HepG2 (cell line): ENCODE measurements around the gene VAV2. TPM values are rescaled to one million over a fixed set of nuclear protein-coding genes. Genes with fewer than 3 reads are reported as not detected.

Source experiments
- BRCA1 ChIP-seq: sonication (generic); formaldehyde crosslinking; IDR thresholded peaks from 2 replicates; pipeline ENCODE4 v1.4.0; 2020; ENCODE audit warnings: missing genetic modification reagents
- KLF12 ChIP-seq: sonication (generic); formaldehyde crosslinking; IDR thresholded peaks from 2 replicates; pipeline ENCODE4 v1.4.0; 2020; ENCODE audit warnings: missing genetic modification reagents, borderline replicate concordance
- MIXL1 ChIP-seq: IDR thresholded peaks from 2 replicates; pipeline ENCODE4 v1.6.1; 2016
- MXD4 ChIP-seq: IDR thresholded peaks from 2 replicates; pipeline ENCODE4 v1.6.1; 2016; ENCODE audit warnings: mild to moderate bottlenecking, missing biosample characterization, missing genetic modification reagents
- NCOA1 ChIP-seq: sonication (generic); formaldehyde crosslinking; IDR thresholded peaks from 2 replicates; pipeline ENCODE4 v1.9.0; 2021; ENCODE audit warnings: missing genetic modification reagents
- NFKB2 ChIP-seq: sonication (generic); formaldehyde crosslinking; IDR thresholded peaks from 2 replicates; pipeline ENCODE4 v1.4.0; 2020; ENCODE audit warnings: missing genetic modification reagents, borderline replicate concordance
- RXRA ChIP-seq: sonication (generic); formaldehyde crosslinking; IDR thresholded peaks from 2 replicates; pipeline ENCODE4 v1.5.1; 2020; ENCODE audit warnings: missing genetic modification reagents
- THYN1 ChIP-seq: sonication (generic); formaldehyde crosslinking; IDR thresholded peaks from 2 replicates; pipeline ENCODE4 v1.8.1; 2023; ENCODE audit warnings: low read depth, mild to moderate bottlenecking, moderate library complexity, missing genetic modification reagents, borderline replicate concordance
- ZFP36L1 ChIP-seq: sonication (generic); formaldehyde crosslinking; IDR thresholded peaks from 2 replicates; pipeline ENCODE4 v1.8.0; 2022; ENCODE audit warnings: mild to moderate bottlenecking, missing genetic modification reagents, moderate library complexity
- ZNF230 ChIP-seq: sonication (generic); formaldehyde crosslinking; IDR thresholded peaks from 2 replicates; pipeline ENCODE4 v1.4.0; 2020; ENCODE audit warnings: mild to moderate bottlenecking, missing genetic modification reagents
- polyA plus RNA-seq, 8 experiments: library from polyadenylated mRNA; depleted of rRNA in 3 of 8; stranded (reverse) in 7 of 8; unstranded in 1 of 8; fragments of >200 nt; fragmentation: Illumina TruSeq in 4 of 8; extraction: Trizol in 4 of 8; gene quantifications; 2 replicates each; pipeline versions ENCODE4 v1.2.1 to v1.2.3, GENCODE V29; 2011 to 2016; ENCODE audit warnings: low read depth in 4 of 8, missing spikeins in 1 of 8, mixed read lengths in 1 of 8; ENCODE audit not compliant: insufficient read depth in 1 of 8
- total RNA-seq, 5 experiments: library from RNA; depleted of rRNA; stranded (reverse); fragments of >200 nt; fragmentation: Illumina TruSeq; extraction: Trizol; gene quantifications; 2 replicates each; pipeline ENCODE4 v1.2.3, GENCODE V29; 2016; ENCODE audit warnings: low read depth in 1 of 5
- TF ChIP-seq, protein P1 (sequence below): sonication (generic); formaldehyde crosslinking; IDR thresholded peaks from 2 replicates; pipeline ENCODE4 v1.4.0; 2020; ENCODE audit warnings: mild to moderate bottlenecking, missing genetic modification reagents
- TF ChIP-seq, protein P2 (sequence below): sonication (generic); formaldehyde crosslinking; IDR thresholded peaks from 2 replicates; pipeline ENCODE4 v1.8.0; 2022; ENCODE audit warnings: missing genetic modification reagents, mild to moderate bottlenecking, moderate library complexity, borderline replicate concordance
- TF ChIP-seq, protein P3 (sequence below): sonication (generic); formaldehyde crosslinking; IDR thresholded peaks from 2 replicates; pipeline ENCODE4 v1.4.0; 2020; ENCODE audit warnings: mild to moderate bottlenecking, missing genetic modification reagents
- TF ChIP-seq, protein P4 (sequence below): sonication (generic); formaldehyde crosslinking; IDR thresholded peaks from 2 replicates; pipeline ENCODE4 v1.9.0; 2021; ENCODE audit warnings: missing genetic modification reagents, borderline replicate concordance
- TF ChIP-seq, protein P5 (sequence below): IDR thresholded peaks from 2 replicates; pipeline ENCODE4 v1.6.1; 2016; ENCODE audit warnings: low read depth, borderline replicate concordance
- TF ChIP-seq, protein P6 (sequence below): sonication (generic); formaldehyde crosslinking; conservative IDR thresholded peaks from 2 replicates; pipeline ENCODE4 v1.5.0; 2020; ENCODE audit warnings: missing genetic modification reagents
- TF ChIP-seq, protein P7 (sequence below): sonication (generic); formaldehyde crosslinking; IDR thresholded peaks from 2 replicates; pipeline ENCODE4 v1.5.0; 2020; ENCODE audit warnings: mild to moderate bottlenecking, low read depth, missing genetic modification reagents, borderline replicate concordance

The VAV2 gene
- total and polyA plus RNA-seq, 2 of the 13 experiments (the other 11 are each of a cell fraction or from before 2014, with no cell fraction given): 22.5 to 22.9 TPM

DNA sequence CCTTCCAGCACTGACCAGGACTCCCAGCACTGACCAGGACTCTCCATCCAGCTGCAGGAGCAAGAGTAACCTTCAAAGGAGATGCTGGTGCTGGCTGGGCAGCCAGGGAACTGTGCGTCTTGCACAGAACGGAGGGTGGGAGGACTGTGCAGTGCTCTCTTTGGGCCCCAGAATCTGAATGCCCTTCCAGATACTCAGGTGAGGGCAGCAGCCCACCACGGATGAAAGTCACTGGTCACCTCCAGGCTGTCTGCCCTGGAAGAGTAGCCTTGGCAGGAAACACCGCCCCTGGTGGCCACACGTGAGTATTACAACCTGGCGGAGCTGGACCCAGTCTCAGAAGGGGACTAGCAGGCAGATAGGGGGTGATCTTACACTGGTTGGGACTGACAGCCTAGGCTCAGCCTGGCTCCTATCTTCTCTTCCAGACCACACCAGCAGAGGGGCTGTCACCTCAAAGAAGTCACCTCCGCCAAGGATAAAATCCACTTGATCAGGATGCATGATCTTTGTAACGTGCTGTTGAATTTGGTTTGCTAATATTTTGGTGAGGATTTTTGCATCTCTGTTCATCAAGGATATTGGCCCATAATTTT, 249.2 kb downstream of the VAV2 start (continued):
- TF ChIP-seq, protein P1, sequence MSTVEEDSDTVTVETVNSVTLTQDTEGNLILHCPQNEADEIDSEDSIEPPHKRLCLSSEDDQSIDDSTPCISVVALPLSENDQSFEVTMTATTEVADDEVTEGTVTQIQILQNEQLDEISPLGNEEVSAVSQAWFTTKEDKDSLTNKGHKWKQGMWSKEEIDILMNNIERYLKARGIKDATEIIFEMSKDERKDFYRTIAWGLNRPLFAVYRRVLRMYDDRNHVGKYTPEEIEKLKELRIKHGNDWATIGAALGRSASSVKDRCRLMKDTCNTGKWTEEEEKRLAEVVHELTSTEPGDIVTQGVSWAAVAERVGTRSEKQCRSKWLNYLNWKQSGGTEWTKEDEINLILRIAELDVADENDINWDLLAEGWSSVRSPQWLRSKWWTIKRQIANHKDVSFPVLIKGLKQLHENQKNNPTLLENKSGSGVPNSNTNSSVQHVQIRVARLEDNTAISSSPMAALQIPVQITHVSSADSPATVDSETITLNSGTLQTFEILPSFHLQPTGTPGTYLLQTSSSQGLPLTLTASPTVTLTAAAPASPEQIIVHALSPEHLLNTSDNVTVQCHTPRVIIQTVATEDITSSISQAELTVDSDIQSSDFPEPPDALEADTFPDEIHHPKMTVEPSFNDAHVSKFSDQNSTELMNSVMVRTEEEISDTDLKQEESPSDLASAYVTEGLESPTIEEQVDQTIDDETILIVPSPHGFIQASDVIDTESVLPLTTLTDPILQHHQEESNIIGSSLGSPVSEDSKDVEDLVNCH: no peak
- peak; percentile 78 for TF ChIP-seq MIXL1
- peak; percentile 54; the same call in 1 of the 2 replicates for TF ChIP-seq MXD4 (CRISPR knock-in tag)
- TF ChIP-seq, protein P2, sequence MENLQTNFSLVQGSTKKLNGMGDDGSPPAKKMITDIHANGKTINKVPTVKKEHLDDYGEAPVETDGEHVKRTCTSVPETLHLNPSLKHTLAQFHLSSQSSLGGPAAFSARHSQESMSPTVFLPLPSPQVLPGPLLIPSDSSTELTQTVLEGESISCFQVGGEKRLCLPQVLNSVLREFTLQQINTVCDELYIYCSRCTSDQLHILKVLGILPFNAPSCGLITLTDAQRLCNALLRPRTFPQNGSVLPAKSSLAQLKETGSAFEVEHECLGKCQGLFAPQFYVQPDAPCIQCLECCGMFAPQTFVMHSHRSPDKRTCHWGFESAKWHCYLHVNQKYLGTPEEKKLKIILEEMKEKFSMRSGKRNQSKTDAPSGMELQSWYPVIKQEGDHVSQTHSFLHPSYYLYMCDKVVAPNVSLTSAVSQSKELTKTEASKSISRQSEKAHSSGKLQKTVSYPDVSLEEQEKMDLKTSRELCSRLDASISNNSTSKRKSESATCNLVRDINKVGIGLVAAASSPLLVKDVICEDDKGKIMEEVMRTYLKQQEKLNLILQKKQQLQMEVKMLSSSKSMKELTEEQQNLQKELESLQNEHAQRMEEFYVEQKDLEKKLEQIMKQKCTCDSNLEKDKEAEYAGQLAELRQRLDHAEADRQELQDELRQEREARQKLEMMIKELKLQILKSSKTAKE: no peak
- no peak for TF ChIP-seq NFKB2 (CRISPR knock-in tag)
- TF ChIP-seq THYN1: no peak
- TF ChIP-seq ZNF230 (CRISPR knock-in tag): no peak; the same call in 1 of the 2 replicates
- no peak for TF ChIP-seq NCOA1
- TF ChIP-seq, protein P3, sequence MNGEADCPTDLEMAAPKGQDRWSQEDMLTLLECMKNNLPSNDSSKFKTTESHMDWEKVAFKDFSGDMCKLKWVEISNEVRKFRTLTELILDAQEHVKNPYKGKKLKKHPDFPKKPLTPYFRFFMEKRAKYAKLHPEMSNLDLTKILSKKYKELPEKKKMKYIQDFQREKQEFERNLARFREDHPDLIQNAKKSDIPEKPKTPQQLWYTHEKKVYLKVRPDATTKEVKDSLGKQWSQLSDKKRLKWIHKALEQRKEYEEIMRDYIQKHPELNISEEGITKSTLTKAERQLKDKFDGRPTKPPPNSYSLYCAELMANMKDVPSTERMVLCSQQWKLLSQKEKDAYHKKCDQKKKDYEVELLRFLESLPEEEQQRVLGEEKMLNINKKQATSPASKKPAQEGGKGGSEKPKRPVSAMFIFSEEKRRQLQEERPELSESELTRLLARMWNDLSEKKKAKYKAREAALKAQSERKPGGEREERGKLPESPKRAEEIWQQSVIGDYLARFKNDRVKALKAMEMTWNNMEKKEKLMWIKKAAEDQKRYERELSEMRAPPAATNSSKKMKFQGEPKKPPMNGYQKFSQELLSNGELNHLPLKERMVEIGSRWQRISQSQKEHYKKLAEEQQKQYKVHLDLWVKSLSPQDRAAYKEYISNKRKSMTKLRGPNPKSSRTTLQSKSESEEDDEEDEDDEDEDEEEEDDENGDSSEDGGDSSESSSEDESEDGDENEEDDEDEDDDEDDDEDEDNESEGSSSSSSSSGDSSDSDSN: peak; percentile 46; the same call in 1 of the 2 replicates
- TF ChIP-seq, protein P4, sequence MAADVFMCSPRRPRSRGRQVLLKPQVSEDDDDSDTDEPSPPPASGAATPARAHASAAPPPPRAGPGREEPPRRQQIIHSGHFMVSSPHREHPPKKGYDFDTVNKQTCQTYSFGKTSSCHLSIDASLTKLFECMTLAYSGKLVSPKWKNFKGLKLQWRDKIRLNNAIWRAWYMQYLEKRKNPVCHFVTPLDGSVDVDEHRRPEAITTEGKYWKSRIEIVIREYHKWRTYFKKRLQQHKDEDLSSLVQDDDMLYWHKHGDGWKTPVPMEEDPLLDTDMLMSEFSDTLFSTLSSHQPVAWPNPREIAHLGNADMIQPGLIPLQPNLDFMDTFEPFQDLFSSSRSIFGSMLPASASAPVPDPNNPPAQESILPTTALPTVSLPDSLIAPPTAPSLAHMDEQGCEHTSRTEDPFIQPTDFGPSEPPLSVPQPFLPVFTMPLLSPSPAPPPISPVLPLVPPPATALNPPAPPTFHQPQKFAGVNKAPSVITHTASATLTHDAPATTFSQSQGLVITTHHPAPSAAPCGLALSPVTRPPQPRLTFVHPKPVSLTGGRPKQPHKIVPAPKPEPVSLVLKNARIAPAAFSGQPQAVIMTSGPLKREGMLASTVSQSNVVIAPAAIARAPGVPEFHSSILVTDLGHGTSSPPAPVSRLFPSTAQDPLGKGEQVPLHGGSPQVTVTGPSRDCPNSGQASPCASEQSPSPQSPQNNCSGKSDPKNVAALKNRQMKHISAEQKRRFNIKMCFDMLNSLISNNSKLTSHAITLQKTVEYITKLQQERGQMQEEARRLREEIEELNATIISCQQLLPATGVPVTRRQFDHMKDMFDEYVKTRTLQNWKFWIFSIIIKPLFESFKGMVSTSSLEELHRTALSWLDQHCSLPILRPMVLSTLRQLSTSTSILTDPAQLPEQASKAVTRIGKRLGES (CRISPR knock-in tag): no peak
- TF ChIP-seq BRCA1 (CRISPR knock-in tag): no peak
- TF ChIP-seq, protein P5, sequence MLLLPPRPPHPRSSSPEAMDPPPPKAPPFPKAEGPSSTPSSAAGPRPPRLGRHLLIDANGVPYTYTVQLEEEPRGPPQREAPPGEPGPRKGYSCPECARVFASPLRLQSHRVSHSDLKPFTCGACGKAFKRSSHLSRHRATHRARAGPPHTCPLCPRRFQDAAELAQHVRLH: peak; percentile 94; the same call in 1 of the 2 replicates
- TF ChIP-seq, protein P6, sequence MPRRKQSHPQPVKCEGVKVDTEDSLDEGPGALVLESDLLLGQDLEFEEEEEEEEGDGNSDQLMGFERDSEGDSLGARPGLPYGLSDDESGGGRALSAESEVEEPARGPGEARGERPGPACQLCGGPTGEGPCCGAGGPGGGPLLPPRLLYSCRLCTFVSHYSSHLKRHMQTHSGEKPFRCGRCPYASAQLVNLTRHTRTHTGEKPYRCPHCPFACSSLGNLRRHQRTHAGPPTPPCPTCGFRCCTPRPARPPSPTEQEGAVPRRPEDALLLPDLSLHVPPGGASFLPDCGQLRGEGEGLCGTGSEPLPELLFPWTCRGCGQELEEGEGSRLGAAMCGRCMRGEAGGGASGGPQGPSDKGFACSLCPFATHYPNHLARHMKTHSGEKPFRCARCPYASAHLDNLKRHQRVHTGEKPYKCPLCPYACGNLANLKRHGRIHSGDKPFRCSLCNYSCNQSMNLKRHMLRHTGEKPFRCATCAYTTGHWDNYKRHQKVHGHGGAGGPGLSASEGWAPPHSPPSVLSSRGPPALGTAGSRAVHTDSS: no peak
- TF ChIP-seq, protein P7, sequence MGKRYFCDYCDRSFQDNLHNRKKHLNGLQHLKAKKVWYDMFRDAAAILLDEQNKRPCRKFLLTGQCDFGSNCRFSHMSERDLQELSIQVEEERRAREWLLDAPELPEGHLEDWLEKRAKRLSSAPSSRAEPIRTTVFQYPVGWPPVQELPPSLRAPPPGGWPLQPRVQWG (CRISPR knock-in tag): no peak
- no peak; the same call in 1 of the 2 replicates for TF ChIP-seq RXRA (CRISPR knock-in tag)
- no peak for TF ChIP-seq KLF12 (CRISPR knock-in tag)
- no peak for TF ChIP-seq ZFP36L1 (CRISPR knock-in tag)
